HL-60 (cell line): ENCODE results near the gene ARID4A.

Experiments used
- DNase-seq, 2 experiments: peaks; one replicate each; pipeline ENCODE4 v3.0.0-alpha.2; 2010 to 2020; ENCODE audit warnings: low read depth in 1 of 2, low spot score in 1 of 2
- H3K27ac ChIP-seq: fragments of 250-450 bp; sonication (Bioruptor Pico); replicated peaks from 2 replicates; pipeline ENCODE4 v1.5.1; 2020; ENCODE audit warnings: mild to moderate bottlenecking, moderate library complexity
- H3K27me3 ChIP-seq: fragments of 250-450 bp; sonication (Bioruptor Pico); 2 replicates; pipeline ENCODE4 v1.5.1; 2021; ENCODE audit warnings: mild to moderate bottlenecking, moderate library complexity; ENCODE audit not compliant: insufficient read depth, poor library complexity, severe bottlenecking
- H3K4me3 ChIP-seq: replicated peaks from 2 replicates; pipeline ENCODE4 v1.5.1; 2011; ENCODE audit warnings: mild to moderate bottlenecking, control low read depth, low read length; ENCODE audit not compliant: insufficient read depth
- GABPA ChIP-seq: IDR thresholded peaks from 2 replicates; pipeline ENCODE4 v1.6.1; 2012; ENCODE audit warnings: low read depth
- POLR2AphosphoS5 ChIP-seq: IDR thresholded peaks from 2 replicates; pipeline ENCODE4 v1.6.1; 2012; ENCODE audit warnings: low read depth
- SPI1 ChIP-seq: IDR thresholded peaks from 2 replicates; pipeline ENCODE4 v1.6.1; 2012; ENCODE audit warnings: low read depth, mild to moderate bottlenecking, borderline replicate concordance
- TF ChIP-seq, protein P1 (sequence below): IDR thresholded peaks from 2 replicates; pipeline ENCODE4 v1.6.1; 2012; ENCODE audit warnings: low read depth; ENCODE audit not compliant: insufficient replicate concordance
- TF ChIP-seq, protein P2 (sequence below): IDR thresholded peaks from one replicate; pipeline ENCODE4 v1.5.1; 2011; ENCODE audit warnings: low read length, control low read depth, inconsistent platforms; ENCODE audit not compliant: insufficient read depth

ARID4A gene

DNA sequence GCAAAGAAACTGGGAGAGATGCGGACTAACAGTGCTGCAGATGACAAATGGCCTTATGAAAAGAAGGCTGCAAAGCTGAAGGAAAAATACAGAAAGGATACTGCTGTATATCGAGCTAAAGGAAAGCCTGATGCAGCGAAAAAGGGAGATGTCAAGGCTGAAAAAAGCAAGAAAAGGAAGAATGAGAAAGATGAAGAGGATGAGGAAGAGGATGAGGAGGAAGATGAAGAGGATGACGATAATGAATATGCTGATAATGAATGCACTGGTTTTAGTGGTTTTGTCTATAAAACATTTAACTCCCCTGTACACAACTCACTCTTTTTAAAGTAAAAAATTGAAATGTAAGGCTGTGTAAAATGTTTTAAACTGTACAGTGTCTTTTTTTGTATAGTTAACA, 13.2 kb upstream of the ARID4A start:
- TF ChIP-seq GABPA, result no peak
- TF ChIP-seq, protein P1, sequence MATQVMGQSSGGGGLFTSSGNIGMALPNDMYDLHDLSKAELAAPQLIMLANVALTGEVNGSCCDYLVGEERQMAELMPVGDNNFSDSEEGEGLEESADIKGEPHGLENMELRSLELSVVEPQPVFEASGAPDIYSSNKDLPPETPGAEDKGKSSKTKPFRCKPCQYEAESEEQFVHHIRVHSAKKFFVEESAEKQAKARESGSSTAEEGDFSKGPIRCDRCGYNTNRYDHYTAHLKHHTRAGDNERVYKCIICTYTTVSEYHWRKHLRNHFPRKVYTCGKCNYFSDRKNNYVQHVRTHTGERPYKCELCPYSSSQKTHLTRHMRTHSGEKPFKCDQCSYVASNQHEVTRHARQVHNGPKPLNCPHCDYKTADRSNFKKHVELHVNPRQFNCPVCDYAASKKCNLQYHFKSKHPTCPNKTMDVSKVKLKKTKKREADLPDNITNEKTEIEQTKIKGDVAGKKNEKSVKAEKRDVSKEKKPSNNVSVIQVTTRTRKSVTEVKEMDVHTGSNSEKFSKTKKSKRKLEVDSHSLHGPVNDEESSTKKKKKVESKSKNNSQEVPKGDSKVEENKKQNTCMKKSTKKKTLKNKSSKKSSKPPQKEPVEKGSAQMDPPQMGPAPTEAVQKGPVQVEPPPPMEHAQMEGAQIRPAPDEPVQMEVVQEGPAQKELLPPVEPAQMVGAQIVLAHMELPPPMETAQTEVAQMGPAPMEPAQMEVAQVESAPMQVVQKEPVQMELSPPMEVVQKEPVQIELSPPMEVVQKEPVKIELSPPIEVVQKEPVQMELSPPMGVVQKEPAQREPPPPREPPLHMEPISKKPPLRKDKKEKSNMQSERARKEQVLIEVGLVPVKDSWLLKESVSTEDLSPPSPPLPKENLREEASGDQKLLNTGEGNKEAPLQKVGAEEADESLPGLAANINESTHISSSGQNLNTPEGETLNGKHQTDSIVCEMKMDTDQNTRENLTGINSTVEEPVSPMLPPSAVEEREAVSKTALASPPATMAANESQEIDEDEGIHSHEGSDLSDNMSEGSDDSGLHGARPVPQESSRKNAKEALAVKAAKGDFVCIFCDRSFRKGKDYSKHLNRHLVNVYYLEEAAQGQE, result no peak
- TF ChIP-seq SPI1, result no peak
- TF ChIP-seq, protein P2, sequence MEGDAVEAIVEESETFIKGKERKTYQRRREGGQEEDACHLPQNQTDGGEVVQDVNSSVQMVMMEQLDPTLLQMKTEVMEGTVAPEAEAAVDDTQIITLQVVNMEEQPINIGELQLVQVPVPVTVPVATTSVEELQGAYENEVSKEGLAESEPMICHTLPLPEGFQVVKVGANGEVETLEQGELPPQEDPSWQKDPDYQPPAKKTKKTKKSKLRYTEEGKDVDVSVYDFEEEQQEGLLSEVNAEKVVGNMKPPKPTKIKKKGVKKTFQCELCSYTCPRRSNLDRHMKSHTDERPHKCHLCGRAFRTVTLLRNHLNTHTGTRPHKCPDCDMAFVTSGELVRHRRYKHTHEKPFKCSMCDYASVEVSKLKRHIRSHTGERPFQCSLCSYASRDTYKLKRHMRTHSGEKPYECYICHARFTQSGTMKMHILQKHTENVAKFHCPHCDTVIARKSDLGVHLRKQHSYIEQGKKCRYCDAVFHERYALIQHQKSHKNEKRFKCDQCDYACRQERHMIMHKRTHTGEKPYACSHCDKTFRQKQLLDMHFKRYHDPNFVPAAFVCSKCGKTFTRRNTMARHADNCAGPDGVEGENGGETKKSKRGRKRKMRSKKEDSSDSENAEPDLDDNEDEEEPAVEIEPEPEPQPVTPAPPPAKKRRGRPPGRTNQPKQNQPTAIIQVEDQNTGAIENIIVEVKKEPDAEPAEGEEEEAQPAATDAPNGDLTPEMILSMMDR, result no peak
- TF ChIP-seq POLR2AphosphoS5, result no peak
- no peak for DNase-seq

DNA sequence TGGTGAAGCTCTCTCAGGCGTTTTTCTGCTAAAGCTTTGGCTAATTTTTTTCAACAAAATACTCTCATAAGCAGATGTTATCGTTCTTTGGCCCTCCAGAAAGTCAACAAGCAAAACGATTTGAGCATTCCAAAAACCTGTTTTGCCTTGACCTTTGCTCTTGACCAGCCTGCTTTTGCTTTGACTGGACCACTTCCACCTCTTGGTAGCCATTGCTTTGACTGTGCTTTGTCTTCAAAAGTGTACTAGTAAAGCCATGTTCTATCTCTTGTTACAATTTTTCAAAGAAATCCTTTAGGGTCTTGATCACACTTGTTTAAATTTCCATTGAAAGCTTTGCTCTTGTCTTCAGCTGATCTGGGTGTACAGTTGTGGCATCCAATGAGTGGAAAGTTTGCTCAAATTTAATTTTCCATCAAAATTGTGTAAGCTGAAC, 10.7 kb upstream of the ARID4A start:
- Histone ChIP-seq H3K27ac (no peak overlapping the region), H3K4me3 (no peak overlapping the region), H3K27me3 (no peaks in the 10 kb centered on the region)
- DNase-seq, result no peak
- TF ChIP-seq SPI1 (no peak), GABPA (no peak), POLR2AphosphoS5 (no peak)
- TF ChIP-seq, protein P2, result no peak
- TF ChIP-seq, protein P1, result no peak

More for the DNA sequence above, 13.2 kb upstream of the ARID4A start:
- no peaks in the 10 kb centered on the region for H3K27me3 ChIP-seq
- H3K27ac ChIP-seq, result no peak overlapping the region
- no peak overlapping the region for H3K4me3 ChIP-seq

DNA sequence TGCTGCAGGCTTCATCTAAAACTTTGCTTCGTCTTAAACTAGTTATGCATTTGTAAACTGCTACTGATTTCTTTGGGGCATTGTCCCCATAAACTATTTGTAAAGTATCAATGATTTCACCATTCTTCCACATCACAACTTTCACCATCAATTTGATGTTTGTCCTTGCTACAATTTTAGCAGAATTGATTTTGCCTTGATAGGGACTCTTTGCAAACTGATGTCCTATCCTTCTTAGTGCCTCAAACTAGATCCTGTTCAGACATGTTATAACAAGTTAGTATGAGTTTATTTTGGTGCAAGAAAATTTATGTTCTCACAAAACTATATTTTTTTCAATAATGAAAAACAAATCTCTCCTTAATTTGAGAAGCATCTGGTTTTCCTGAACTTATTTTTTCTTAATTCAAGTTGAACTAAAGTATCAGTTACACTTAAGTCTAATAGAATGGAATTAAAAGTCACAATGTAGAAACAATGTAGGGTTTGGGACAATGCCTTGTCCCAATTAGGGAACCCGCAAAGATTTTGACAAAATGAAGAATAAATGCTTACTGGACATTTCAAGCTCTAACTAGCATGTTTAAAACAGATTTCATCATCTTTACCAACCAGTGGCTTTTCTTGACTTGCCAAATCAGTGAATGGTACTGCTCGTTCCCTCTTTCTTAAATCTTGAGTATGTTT, 10.1 kb upstream of the ARID4A start:
- no peak for DNase-seq
- Histone ChIP-seq H3K4me3 (no peak overlapping the region), H3K27me3 (no peaks in the 10 kb centered on the region), H3K27ac (no peak overlapping the region)
- TF ChIP-seq, protein P1, result no peak
- TF ChIP-seq, protein P2, result no peak
- no peak for TF ChIP-seq POLR2AphosphoS5
- TF ChIP-seq SPI1, result no peak
- no peak for TF ChIP-seq GABPA
